HG03108 (cell line): ENCODE data around the gene ZNF579.
"Not testable (repeated sequence)": the region's sequence is repeated elsewhere in the genome, so short reads cannot be mapped to it uniquely, and the experiment has no call there.

ENCODE experiments used
- ATAC-seq: cut with Tn5 transposase; IDR thresholded peaks from one replicate; pipeline ENCODE4 v1.9.1; 2021; ENCODE audit warnings: moderate library complexity; ENCODE audit not compliant: unreplicated experiment

The ZNF579 gene

GRCh38 chr19:55541091-55541490 is 39.6 kb downstream of the ZNF579 start:
- ATAC-seq: no peak

- no peak for ATAC-seq
Observed at GRCh38 chr19:55540619-55541018, 40.0 kb downstream of the ZNF579 start.

DNA sequence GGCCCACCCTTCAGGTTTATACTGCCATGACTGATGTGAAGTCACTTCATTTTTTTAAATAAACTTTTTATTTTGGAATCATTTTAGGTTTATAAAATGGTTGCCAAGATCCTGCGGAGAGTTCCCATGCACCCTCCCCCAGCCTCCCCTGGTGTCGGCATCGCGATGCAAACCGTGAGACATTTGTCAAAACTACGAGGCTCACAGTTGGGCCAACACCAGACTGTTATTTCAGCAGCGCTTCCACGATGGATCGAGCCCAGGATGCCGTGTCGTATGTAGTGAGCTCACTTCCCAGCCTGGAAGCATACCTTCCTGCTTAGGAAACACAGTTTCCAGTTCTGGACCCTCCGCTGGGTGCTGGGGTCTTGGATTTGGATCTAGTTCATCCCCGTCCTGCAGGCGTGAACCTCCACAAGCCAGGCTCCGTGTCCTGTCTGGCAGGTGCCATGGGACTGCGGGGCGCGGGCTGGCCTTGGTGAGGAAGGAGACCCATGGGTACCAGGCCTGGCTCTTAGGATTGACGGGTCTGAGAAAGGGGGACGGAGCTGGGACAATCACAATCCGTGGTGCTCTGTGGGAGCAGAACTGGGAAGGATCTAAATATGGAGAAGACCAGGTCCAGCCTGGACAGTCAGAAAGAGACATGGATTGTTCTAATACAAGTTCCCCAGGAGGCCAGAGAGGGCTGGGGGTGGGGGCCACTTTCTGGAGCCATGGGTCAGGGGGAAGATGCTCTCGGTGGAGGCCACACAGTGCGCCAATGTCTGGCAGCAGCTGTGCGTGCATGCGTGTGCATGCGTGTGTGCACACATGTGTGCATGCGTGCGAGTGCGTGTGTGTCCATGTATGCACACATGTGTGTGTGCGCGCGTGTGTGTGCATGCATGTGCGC is 41.3 kb downstream of the ZNF579 start:
- ATAC-seq: no peak

GRCh38 chr19:55538132-55538531 is 42.5 kb downstream of the ZNF579 start:
- no peak for ATAC-seq

- ATAC-seq: no peak
Observed at GRCh38 chr19:55537741-55538111, 42.9 kb downstream of the ZNF579 start.

DNA sequence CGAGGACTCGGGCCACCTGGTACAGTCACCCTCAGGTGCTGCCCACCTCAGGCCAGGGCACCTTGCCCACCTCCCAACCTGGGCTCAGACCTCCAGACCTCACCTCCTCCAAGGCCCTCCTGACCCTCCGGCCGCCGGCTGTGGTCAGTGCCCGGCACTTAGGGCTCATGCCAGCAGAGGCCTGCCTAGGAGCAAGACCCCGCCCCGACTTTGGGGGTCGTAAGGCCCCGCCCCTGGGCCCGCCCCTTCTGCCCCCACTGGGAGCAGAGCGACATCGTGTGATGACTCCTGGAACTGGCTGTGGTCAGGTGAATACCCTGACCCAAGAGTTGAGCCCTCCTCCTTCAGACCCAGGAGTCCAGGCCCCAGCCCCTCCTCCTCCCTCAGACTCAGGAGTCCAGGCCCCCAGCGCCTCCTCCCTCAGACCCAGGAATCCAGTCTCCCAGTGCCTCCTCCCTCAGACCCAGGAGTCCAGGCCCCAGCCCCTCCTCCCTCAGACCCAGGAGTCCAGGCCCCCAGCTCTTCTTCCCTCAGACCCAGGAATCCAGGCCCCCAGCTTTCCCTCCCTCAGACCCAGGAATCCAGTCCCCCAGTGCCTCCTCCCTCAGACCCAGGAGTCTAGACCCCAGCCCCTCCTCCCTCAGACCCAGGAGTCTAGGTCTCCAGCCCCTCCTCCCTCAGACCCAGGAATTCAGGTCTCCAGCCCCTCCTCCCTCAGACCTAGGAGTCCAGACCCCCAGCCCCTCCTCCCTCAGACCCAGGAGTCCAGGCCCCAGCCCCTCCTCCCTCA is 43.5 kb downstream of the ZNF579 start, which contains the start of gene SBK2:
SBK2 (minus strand) TSS at position 183 of the 790 bp plus-strand sequence. CDS start 839 bp downstream, outside the sequence.
- ATAC-seq: no peak

- no peak for ATAC-seq
Observed at GRCh38 chr19:55536366-55536765, 44.3 kb downstream of the ZNF579 start.

DNA sequence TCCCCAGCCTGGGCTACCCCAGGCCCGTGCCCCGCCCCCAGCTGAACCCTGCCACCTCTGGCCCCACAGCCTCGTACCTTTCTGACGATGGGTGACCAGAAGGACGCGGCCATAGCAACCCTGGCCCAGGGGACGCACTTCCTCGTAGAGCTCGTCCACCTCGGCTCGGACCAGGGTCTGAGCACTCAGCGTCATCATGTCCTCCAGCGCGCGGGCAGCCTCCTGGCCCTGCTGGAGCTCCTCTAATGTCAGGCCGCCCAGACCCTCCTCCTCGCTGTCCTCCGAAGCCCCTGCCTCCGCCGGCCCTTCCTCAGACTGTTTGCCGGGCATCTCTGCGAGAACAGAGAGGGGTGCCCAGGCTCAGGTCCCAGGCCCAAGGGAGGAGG is 44.7 kb downstream of the ZNF579 start:
- ATAC-seq: no peak

DNA sequence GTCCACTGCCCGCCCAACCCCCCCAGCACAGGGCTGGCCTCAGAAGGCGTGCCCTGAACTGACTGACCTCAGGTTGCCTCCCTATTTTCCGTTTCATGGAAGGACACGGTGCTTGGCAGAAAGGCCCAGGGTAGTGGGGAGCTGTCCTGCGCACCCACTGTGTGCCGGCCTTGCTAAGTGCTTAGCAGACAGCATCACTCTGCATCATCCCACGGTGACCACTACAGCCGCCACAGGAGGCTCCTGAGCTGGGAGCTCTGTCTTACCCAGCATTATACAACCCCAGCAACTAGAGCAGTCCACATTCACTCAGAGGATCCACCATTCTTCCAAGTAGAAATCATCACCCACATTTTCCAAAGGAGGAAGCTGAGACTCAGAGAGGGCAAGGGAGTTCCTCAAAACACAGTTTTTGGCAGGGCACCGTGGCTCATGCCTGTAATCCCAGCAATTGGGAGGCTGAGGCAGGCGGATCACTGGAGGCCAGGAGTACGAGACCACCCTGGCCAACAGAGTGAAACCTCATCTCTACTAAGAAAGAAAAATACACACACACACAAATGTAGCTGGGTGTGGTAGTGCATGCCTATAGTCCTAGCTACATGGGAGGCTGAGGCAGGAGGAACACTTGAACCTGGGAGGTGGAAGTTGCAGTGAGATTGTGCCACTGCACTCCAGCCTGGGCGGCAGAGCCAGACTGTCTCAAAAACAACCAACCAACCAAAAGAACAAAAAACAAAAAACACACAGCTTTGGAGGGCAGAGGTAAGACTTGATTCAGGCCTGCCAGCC is 45.3 kb downstream of the ZNF579 start:
- no peak for ATAC-seq

DNA sequence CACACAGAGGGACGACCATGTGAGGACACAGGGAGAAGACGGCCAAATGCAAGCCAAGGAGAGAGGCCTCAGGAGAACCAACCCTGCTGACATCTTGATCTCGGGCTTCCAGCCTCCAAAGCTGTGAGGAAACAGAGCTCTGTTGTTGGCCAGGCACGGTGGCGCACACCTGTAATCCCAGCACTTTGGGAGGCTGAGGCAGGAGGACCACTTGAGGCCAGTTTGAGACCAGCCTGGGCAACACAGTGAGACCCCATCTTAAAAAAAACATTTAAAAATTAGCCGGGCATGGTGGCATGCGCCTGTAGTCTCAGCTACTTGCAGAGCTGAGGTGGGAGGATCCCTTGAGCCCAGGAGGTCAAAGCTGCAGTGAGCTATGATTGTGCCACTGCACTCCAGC is 46.4 kb downstream of the ZNF579 start:
- not testable (repeated sequence) for ATAC-seq

GRCh38 chr19:55530996-55531395 is 49.7 kb downstream of the ZNF579 start:
- ATAC-seq: no peak

DNA sequence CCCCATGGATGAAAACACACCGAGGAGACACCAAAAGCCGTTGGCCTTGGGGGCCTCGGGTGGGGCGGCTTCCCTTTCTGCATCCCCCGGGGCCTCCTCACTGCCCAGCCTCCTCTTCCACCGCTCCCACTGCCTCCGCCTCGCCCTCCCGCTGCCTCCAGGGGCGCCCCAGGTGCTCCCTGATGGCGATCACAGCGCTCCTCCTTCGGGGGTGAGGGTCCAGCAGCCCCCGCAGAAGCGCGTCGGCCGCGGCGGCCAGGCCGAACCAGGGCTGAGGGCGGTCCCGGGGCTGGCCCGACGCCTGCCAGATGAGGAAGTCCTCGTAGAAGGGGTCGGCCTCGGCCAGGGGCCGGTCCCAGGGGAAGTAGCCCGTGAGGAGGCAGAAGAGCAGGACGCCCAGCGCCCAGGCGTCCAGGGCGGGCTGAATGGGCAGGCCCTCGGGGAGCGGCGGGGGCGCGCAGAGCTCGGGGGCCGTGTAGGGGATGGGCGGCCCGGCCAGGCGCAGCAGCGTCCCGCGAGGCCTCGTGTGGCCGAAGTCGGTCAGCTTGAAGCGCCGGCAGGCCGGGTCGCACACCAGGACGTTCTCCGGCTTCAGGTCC is 50.9 kb downstream of the ZNF579 start:
- no peak for ATAC-seq

DNA sequence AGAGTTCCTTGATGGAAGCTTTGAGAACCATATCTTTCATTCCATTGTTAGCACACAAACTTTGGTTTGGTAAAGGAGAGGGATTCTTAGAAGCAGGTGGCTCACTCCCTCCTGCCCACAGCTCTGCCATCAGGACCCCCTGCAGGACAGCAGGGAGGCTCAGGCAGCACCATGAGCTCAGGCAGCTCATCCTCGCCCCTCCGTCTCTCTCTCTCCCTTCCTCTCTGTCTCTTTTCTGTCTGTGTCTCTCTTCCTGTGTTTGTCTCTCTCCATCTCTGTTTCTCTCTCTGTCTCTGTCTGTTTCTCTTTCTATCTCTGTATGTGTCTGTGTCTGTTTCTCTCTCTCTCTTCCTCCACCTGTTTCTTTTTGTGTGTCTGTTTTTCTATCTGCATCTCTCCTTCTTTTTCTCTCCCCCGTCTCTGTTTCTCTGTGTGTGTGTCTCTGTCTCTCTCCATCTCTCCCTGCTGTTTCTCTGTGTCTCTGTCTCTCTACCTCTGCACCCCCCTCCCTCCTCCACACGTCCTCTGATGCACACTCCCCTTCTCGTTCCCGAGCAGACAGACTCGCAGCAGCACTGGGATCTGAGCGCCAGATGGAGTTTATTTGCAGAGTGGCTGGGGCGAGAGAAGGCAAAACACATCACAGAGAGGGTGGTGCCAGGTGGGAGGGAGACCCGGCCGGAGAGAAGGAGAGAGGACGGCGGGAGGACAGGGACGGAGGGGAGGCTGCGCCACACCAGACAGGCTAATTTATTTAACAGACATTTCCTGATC is 52.4 kb downstream of the ZNF579 start:
- no peak for ATAC-seq

DNA sequence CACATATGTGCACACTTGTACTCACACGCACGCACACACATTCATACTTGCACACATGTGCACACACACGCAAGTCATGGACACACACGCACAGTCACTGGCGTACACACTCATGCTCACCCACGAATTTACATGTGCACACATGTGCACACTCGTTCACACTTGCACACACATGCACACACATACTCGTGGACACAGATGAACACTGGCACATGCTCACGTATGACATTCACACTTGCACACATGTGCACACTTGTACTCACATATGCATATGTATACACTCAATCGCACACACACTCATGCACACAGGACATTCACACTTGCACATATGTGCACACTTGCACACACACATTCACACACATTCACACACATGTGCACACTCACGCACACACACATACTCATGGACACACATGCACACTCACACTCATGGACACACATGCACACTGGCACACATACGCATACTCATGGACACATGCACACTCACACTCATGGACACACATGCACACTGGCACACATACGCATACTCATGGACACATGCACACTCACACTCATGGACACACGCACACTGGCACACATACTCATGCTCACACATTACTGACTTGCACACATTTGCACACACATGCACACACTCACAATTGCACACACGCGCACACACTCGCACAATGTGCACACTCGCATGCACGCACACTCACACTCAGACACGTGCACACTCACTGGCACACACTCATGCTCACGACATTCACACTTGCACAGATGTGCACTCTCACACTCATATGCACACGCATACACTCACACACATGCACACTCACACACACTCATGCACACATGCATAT is 53.2 kb downstream of the ZNF579 start:
- no peak for ATAC-seq
